SK-N-SH treated with all-trans-retinoic acid at 6 μM for 48 hours (cell line): ENCODE data around the gene ACTG2.

ENCODE experiments used
- ATAC-seq: fragments of 200-7000 bp; cut with Tn5 transposase; 3 replicates; pipeline ENCODE4 v1.9.1; 2020; ENCODE audit warnings: mild to moderate bottlenecking, moderate library complexity
- ARNTL ChIP-seq: fragments of 450-650 bp; formaldehyde crosslinking; IDR thresholded peaks from 2 replicates; pipeline ENCODE4 v1.5.0; 2020; ENCODE audit warnings: low read depth, mild to moderate bottlenecking, moderate library complexity, borderline replicate concordance
- BACH2 ChIP-seq: fragments of 250-450 bp; sonication (Bioruptor Pico); IDR thresholded peaks from 2 replicates; pipeline ENCODE4 v1.9.0; 2021; ENCODE audit warnings: mild to moderate bottlenecking, borderline replicate concordance
- CSDC2 ChIP-seq: fragments of 250-450 bp; sonication (Bioruptor Pico); IDR thresholded peaks from 2 replicates; pipeline ENCODE4 v1.5.0; 2020; ENCODE audit warnings: mild to moderate bottlenecking, moderate library complexity
- CSRNP3 ChIP-seq: fragments of 250-450 bp; sonication (Bioruptor Pico); IDR thresholded peaks from 2 replicates; pipeline ENCODE4 v1.5.1; 2021; ENCODE audit warnings: mild to moderate bottlenecking, moderate library complexity
- ESRRG ChIP-seq: fragments of 250-450 bp; sonication (Bioruptor Pico); IDR thresholded peaks from 2 replicates; pipeline ENCODE4 v1.6.1; 2021; ENCODE audit warnings: mild to moderate bottlenecking
- ISL1 ChIP-seq: fragments of 250-450 bp; sonication (Bioruptor Pico); IDR thresholded peaks from 2 replicates; pipeline ENCODE4 v2.1.2; 2022; ENCODE audit warnings: mild to moderate bottlenecking, moderate library complexity
- OSR1 ChIP-seq: fragments of 250-450 bp; sonication (Bioruptor Pico); IDR thresholded peaks from 2 replicates; pipeline ENCODE4 v1.8.0; 2022; ENCODE audit warnings: moderate library complexity, mild to moderate bottlenecking, inconsistent platforms
- PPARA ChIP-seq: fragments of 250-450 bp; sonication (Bioruptor Pico); IDR thresholded peaks from 2 replicates; pipeline ENCODE4 v1.5.0; 2020; ENCODE audit warnings: mild to moderate bottlenecking, borderline replicate concordance
- SNAI2 ChIP-seq: fragments of 250-450 bp; sonication (Bioruptor Pico); IDR thresholded peaks from 2 replicates; pipeline ENCODE4 v1.5.0; 2020; ENCODE audit warnings: mild to moderate bottlenecking, moderate library complexity
- TCF4 ChIP-seq: fragments of 250-450 bp; sonication (Bioruptor Pico); IDR thresholded peaks from 2 replicates; pipeline ENCODE4 v1.8.0; 2021; ENCODE audit warnings: mild to moderate bottlenecking, moderate library complexity, borderline replicate concordance
- TOX ChIP-seq: fragments of 250-450 bp; sonication (Bioruptor Pico); IDR thresholded peaks from 2 replicates; pipeline ENCODE4 v1.8.0; 2021; ENCODE audit warnings: mild to moderate bottlenecking, moderate library complexity, borderline replicate concordance
- ZFP3 ChIP-seq: fragments of 250-450 bp; sonication (Bioruptor Pico); IDR thresholded peaks from 2 replicates; pipeline ENCODE4 v1.5.0; 2020; ENCODE audit warnings: mild to moderate bottlenecking, moderate library complexity
- ZFP30 ChIP-seq: fragments of 450-650 bp; formaldehyde crosslinking; IDR thresholded peaks from 2 replicates; pipeline ENCODE4 v1.5.0; 2022; ENCODE audit warnings: mild to moderate bottlenecking, moderate library complexity
- ZNF565 ChIP-seq: fragments of 450-650 bp; formaldehyde crosslinking; conservative IDR thresholded peaks from 2 replicates; pipeline ENCODE4 v1.5.0; 2020; ENCODE audit warnings: low read depth, mild to moderate bottlenecking, moderate library complexity
- ZNF70 ChIP-seq: fragments of 450-650 bp; formaldehyde crosslinking; IDR thresholded peaks from 2 replicates; pipeline ENCODE4 v1.5.0; 2020; ENCODE audit warnings: mild to moderate bottlenecking, moderate library complexity
- ZNF8 ChIP-seq: fragments of 450-650 bp; formaldehyde crosslinking; IDR thresholded peaks from 2 replicates; pipeline ENCODE4 v1.5.0; 2020; ENCODE audit warnings: mild to moderate bottlenecking, moderate library complexity
- TF ChIP-seq, protein P1 (sequence below): fragments of 250-450 bp; sonication (Bioruptor Pico); IDR thresholded peaks from 2 replicates; pipeline ENCODE4 v1.8.0; 2020; ENCODE audit warnings: mild to moderate bottlenecking, moderate library complexity, borderline replicate concordance
- TF ChIP-seq, protein P2 (sequence below): fragments of 250-450 bp; sonication (Bioruptor Pico); IDR thresholded peaks from 2 replicates; pipeline ENCODE4 v1.5.1; 2020; ENCODE audit warnings: low read depth, mild to moderate bottlenecking, moderate library complexity
- TF ChIP-seq, protein P3 (sequence below): fragments of 250-450 bp; sonication (Bioruptor Pico); IDR thresholded peaks from 2 replicates; pipeline ENCODE4 v1.5.0; 2020; ENCODE audit warnings: mild to moderate bottlenecking, moderate library complexity
- TF ChIP-seq, protein P4 (sequence below): fragments of 250-450 bp; sonication (Bioruptor Pico); IDR thresholded peaks from 2 replicates; pipeline ENCODE4 v1.8.0; 2021; ENCODE audit warnings: low read depth, mild to moderate bottlenecking, moderate library complexity, borderline replicate concordance

Gene ACTG2

DNA sequence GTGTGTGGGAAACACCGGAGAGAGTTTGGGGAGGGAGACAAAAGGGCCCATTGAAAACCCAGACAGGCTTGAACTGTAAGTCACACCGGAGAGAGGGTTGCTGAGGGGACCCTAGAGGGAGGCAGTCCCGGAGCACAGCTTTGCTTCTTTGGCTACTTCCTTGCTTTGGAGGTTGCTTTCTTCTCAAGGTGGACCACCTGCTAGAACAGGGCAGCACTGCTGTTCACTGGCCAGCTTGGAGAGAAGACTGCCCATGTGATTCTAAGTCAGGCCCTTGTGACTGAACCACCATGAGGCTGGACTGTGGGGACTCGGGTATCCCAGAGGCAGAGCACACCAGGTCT, 4.4 kb downstream of the ACTG2 start:
- TF ChIP-seq, protein P1, sequence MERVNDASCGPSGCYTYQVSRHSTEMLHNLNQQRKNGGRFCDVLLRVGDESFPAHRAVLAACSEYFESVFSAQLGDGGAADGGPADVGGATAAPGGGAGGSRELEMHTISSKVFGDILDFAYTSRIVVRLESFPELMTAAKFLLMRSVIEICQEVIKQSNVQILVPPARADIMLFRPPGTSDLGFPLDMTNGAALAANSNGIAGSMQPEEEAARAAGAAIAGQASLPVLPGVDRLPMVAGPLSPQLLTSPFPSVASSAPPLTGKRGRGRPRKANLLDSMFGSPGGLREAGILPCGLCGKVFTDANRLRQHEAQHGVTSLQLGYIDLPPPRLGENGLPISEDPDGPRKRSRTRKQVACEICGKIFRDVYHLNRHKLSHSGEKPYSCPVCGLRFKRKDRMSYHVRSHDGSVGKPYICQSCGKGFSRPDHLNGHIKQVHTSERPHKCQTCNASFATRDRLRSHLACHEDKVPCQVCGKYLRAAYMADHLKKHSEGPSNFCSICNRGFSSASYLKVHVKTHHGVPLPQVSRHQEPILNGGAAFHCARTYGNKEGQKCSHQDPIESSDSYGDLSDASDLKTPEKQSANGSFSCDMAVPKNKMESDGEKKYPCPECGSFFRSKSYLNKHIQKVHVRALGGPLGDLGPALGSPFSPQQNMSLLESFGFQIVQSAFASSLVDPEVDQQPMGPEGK: no peak
- TF ChIP-seq ISL1 (CRISPR knock-in tag) (no peak), CSRNP3 (CRISPR knock-in tag) (no peak), TCF4 (CRISPR knock-in tag) (no peak), ZNF8 (CRISPR knock-in tag) (no peak), TOX (CRISPR knock-in tag) (no peak), ZNF565 (no peak), ZFP3 (CRISPR knock-in tag) (no peak), SNAI2 (CRISPR knock-in tag) (no peak), PPARA (CRISPR knock-in tag) (no peak), ARNTL (CRISPR knock-in tag) (no peak), ESRRG (CRISPR knock-in tag) (no peak), ZFP30 (no peak), CSDC2 (CRISPR knock-in tag) (no peak), BACH2 (CRISPR knock-in tag) (no peak), OSR1 (no peak)
- TF ChIP-seq, protein P2, sequence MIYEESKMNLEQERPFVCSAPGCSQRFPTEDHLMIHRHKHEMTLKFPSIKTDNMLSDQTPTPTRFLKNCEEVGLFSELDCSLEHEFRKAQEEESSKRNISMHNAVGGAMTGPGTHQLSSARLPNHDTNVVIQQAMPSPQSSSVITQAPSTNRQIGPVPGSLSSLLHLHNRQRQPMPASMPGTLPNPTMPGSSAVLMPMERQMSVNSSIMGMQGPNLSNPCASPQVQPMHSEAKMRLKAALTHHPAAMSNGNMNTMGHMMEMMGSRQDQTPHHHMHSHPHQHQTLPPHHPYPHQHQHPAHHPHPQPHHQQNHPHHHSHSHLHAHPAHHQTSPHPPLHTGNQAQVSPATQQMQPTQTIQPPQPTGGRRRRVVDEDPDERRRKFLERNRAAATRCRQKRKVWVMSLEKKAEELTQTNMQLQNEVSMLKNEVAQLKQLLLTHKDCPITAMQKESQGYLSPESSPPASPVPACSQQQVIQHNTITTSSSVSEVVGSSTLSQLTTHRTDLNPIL (CRISPR knock-in tag): no peak
- ATAC-seq: no peak

GRCh38 chr2:73897934-73898333, 5.1 kb downstream of the ACTG2 start:
- no peak for ATAC-seq
- TF ChIP-seq ISL1 (CRISPR knock-in tag) (no peak), ZNF70 (no peak), OSR1 (no peak), PPARA (CRISPR knock-in tag) (no peak), TCF4 (CRISPR knock-in tag) (no peak), CSRNP3 (CRISPR knock-in tag) (no peak), TOX (CRISPR knock-in tag) (no peak), ARNTL (CRISPR knock-in tag) (no peak), ZFP3 (CRISPR knock-in tag) (no peak), ZNF565 (no peak)
- TF ChIP-seq, protein P3, sequence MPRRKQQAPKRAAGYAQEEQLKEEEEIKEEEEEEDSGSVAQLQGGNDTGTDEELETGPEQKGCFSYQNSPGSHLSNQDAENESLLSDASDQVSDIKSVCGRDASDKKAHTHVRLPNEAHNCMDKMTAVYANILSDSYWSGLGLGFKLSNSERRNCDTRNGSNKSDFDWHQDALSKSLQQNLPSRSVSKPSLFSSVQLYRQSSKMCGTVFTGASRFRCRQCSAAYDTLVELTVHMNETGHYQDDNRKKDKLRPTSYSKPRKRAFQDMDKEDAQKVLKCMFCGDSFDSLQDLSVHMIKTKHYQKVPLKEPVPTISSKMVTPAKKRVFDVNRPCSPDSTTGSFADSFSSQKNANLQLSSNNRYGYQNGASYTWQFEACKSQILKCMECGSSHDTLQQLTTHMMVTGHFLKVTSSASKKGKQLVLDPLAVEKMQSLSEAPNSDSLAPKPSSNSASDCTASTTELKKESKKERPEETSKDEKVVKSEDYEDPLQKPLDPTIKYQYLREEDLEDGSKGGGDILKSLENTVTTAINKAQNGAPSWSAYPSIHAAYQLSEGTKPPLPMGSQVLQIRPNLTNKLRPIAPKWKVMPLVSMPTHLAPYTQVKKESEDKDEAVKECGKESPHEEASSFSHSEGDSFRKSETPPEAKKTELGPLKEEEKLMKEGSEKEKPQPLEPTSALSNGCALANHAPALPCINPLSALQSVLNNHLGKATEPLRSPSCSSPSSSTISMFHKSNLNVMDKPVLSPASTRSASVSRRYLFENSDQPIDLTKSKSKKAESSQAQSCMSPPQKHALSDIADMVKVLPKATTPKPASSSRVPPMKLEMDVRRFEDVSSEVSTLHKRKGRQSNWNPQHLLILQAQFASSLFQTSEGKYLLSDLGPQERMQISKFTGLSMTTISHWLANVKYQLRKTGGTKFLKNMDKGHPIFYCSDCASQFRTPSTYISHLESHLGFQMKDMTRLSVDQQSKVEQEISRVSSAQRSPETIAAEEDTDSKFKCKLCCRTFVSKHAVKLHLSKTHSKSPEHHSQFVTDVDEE: no peak
- TF ChIP-seq, protein P4, sequence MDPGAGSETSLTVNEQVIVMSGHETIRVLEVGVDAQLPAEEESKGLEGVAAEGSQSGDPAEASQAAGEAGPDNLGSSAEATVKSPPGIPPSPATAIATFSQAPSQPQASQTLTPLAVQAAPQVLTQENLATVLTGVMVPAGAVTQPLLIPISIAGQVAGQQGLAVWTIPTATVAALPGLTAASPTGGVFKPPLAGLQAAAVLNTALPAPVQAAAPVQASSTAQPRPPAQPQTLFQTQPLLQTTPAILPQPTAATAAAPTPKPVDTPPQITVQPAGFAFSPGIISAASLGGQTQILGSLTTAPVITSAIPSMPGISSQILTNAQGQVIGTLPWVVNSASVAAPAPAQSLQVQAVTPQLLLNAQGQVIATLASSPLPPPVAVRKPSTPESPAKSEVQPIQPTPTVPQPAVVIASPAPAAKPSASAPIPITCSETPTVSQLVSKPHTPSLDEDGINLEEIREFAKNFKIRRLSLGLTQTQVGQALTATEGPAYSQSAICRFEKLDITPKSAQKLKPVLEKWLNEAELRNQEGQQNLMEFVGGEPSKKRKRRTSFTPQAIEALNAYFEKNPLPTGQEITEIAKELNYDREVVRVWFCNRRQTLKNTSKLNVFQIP: no peak
- TF ChIP-seq, protein P1: no peak
- TF ChIP-seq, all 23 proteins: peak for 0
